Kidney capillary endothelial cell (primary cell): Measurements from ENCODE around the gene TAF6.
A peak's percentile ranks its signal among the peaks of the same experiment; 100 is the strongest.
"Not testable (repeated sequence)": the region's sequence is repeated elsewhere in the genome, so short reads cannot be mapped to it uniquely, and the experiment has no call there.

Source experiments
- DNase-seq: peaks from one replicate; pipeline ENCODE4 v3.0.0-alpha.2; 2018; ENCODE audit warnings: low spot score

The TAF6 gene

DNA sequence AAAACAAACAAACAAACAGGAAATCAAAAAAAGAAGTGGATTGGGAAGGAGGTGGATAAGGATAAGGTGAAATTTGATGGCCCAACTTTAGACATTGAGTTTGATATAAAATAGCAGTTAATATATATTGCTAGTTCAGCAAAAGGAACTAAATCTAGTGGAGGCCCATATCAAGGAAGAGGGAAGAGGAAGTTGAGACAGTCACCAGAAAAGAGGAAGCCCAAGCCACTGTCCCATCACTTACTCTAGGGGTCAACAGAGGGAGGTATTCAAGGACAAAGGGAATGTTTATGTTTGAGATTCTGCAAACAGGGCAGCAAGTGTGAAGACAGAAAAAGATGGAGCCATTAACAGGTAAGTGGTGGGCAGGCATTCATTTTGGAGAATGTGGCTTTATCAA lies 33.2 kb upstream of the TAF6 start:
- no peak for DNase-seq

DNA sequence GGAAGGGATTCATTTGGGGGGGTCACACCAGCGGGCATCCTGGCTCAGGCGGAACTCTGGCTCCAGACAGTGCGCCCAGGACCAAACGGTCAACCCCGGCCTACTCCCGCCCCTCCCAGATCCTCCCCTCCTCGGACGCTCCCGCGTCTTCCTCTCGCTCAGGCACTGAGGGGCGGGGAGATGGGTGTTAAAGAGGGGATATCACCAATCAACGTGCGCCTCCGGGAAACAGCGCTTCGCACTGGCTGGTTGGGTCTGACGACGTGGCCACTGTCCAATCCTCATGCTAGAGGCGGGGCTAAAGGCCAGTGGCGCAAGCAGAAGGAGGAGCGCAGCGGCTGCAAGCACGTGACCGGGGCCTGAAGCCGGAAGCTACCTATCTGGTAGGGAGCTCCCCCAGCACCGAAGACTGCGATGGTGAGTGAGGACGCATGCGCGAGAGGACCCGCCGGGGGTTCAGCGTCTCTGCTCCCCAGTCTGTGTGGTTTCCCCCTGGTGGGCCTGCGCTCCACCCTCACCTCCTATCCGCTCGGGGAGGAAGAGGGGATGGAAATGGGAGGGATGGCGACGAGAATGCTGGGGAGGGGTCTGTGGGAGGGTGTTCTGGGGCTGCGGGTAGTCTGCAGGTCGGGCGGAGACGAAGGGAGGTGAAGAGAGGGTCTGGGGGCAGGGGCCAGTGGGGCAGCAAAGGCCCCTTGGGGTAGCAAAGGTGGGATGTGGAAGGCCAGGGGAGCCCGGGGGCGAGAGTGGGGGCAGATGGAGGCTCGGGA lies 29.6 kb upstream of the TAF6 start, which contains the start of gene LAMTOR4:
LAMTOR4 (plus strand) TSS at position 360 of the 770 bp plus-strand sequence; CDS start at position 415, 55 bp downstream.
- DNase-seq = peak; percentile 97

GRCh38 chr7:100148225-100148558 lies 29.0 kb upstream of the TAF6 start:
- no peak for DNase-seq

DNA sequence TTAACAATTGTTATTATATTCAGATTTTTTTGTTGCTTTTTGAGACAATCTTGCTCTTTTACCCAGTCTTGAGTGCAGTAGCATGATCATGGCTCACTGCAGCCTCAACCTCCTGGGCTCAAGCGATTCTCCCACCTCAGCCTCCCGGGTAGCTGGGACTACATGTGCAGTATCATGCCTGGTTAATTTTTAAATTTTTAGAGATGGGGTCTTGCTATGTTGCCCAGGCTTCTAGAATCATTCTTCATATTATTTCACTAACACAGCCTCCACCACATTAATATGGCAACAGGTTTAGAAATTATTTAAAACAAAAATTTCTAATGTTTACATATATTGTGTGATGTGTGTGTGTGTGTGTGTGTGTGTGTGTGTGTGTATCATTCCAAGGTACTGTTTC lies 28.1 kb upstream of the TAF6 start:
- no peak for DNase-seq

GRCh38 chr7:100146350-100146749 lies 27.2 kb upstream of the TAF6 start:
- not testable (repeated sequence) for DNase-seq

- no peak for DNase-seq
These were observed 23.3 kb upstream of the TAF6 start for GRCh38 chr7:100142461-100142860.

GRCh38 chr7:100141555-100141949 lies 22.4 kb upstream of the TAF6 start:
- DNase-seq = no peak

GRCh38 chr7:100137851-100138760 lies 18.9 kb upstream of the TAF6 start:
- no peak for DNase-seq

GRCh38 chr7:100132697-100133151 lies 13.6 kb upstream of the TAF6 start:
- DNase-seq = peak; percentile 67

DNA sequence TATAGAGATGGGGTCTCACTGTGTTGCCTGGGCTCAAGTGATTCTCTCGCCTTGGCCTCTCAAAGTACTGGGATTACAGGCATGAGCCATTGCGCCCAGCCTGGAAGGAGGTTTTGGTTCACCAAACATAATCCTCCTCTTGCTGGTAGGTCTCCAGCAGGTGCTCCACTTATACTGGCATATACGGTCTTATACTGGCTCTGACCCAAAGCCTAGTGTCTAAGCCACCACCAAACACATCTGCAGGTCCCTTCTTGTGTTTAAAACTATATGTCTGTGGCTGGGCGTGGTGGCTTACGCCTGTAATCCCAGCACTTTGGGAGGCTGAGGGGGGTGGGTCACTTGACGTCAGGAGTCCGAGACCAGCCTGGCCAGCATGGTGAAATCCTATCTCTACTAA lies 13.0 kb upstream of the TAF6 start:
- no peak for DNase-seq

DNA sequence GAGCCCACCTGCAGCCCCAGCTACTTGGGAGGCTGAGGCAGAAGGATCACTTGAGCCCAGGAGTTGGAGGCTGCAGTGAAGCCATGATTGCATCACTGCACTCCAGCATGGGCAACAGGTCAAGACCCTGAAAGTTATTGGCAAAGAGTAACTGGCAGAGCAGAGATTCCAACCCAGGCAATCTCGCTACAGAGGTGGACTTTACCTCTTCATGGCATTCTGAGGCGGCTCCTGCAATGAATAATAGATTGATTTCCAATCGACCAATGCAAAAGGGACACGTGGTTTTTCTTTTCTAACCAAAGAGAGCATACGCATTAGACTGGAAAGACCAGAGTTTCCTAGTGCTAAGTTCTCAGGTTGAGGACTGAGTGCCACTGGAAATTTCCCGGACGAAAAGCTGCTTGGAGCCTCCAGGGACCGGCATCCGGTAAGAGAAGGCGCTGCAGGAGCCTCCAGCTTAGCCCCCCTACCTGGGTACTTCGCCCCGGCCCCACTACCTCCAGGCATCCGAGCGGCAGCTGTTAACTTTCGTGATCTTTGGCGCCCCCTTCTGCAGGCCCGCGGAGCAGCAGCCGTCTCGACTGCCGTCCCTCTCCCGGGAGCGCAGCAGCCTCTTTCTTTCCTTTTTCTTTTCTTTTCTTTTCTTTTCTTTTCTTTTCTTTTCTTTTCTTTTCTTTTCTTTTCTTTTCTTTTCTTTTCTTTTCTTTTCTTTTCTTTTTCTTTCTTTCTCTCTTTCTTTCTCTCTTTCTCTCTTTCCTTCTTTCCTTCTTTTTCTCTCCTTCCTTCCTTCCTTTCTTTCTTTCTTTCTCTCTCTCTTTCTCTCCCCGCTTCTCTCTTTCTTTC lies 11.7 kb upstream of the TAF6 start:
- peak; percentile 45 for DNase-seq

- not testable (repeated sequence) for DNase-seq
These were observed 11.1 kb upstream of the TAF6 start for GRCh38 chr7:100130220-100130607.

DNA sequence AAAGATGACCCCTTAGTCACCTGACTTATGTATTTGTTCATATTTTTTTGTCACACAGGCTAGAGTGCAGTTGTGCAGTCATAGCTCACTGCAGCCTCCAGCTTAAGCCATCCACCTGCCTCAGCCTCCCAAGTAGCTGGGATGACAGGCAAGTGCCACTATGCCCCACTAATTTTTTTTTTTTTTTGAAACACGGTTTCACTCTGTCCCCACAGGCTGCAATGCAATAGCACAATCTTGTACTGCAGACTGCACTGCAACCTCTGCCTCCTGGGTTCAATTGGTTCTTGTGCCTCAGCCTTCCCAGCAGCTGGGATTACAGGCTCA lies 9.4 kb upstream of the TAF6 start:
- DNase-seq = no peak

GRCh38 chr7:100127866-100128636 lies 8.9 kb upstream of the TAF6 start:
- DNase-seq = no peak

- peak; percentile 84 for DNase-seq
These were observed 8.0 kb upstream of the TAF6 start, which contains the start of gene MBLAC1 for GRCh38 chr7:100126931-100127865. Gene MBLAC1 (plus strand): TSS chr7:100126967. CDS start chr7:100127396, 429 bp downstream.

DNA sequence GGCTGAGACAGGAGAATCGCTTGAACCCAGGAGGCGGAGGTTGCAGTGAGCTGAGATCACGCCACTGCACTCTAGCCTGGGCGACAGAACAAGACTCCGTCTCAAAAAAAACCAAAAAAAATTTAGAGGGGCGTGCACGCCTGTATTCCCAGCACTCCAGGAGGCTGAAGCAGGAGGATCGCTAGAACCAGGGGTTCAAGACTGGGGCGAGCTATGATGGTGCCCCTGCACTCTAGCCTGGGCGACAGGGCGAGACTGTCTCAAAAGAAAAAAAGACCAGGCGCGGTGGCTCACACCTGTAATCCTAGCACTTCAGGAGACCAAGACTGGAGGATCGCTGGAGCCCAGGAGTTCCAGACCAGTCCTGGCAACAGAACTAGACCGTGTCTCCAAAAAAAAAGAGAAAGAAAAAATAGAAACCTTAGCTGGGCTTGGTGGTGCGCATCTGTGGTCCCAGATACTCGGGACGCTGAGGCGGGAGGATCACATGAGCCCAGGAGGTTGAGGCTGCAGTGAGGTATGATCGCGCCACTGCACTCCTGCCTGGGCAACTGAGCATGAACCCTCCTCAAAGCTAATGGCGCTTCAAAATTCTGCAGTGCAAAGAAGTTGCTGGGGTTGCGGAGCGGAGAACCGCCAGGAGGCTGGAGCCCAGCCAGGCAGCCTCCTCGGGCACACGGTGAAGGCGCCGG lies 7.2 kb upstream of the TAF6 start:
- no peak for DNase-seq

GRCh38 chr7:100124301-100125230 lies 5.4 kb upstream of the TAF6 start:
- no peak for DNase-seq

GRCh38 chr7:100122568-100122967 lies 3.4 kb upstream of the TAF6 start:
- DNase-seq = no peak

DNA sequence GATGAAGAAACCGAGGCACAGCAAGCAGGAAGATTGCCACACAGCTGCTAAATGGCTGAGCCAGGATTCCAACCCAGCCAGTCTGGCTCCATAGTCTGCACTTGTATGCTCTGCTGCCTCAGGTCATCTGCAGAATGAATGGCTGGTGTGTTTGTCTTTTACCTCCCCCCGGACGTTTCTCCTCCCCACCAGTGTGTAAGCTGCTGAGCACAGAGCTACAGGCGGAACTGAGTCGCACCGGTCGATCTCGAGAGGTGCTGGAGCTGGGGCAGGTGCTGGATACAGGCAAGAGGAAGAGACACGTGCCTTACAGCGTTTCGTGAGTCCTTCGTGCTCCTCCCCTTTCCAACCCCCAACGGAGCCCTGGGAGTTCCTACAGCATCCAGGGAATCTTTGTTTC lies 2.9 kb upstream of the TAF6 start:
- no peak for DNase-seq
